Neuronal stem cell (in vitro differentiated cells): ENCODE results near the gene ESPN.

ENCODE experiments used
- DNase-seq: peaks from one replicate; pipeline ENCODE4 v3.0.0-alpha.2; 2013; ENCODE audit warnings: low spot score
- H2AFZ ChIP-seq: one replicate; pipeline ENCODE4 v1.6.1; 2013; ENCODE audit warnings: mild to moderate bottlenecking, low read length, inconsistent platforms
- H2AK5ac ChIP-seq: 2 replicates; pipeline ENCODE4 v1.6.1; 2013; ENCODE audit warnings: low read depth, mild to moderate bottlenecking, inconsistent platforms, low read length, moderate library complexity, mixed read lengths
- H2BK120ac ChIP-seq: 2 replicates; pipeline ENCODE4 v1.6.1; 2013; ENCODE audit warnings: low read depth, mild to moderate bottlenecking, inconsistent platforms, low read length, moderate library complexity, mixed read lengths
- H2BK12ac ChIP-seq: one replicate; pipeline ENCODE4 v1.6.1; 2013; ENCODE audit warnings: low read length, inconsistent platforms
- H2BK15ac ChIP-seq: 2 replicates; pipeline ENCODE4 v1.6.1; 2013; ENCODE audit warnings: mild to moderate bottlenecking, low read length, inconsistent platforms, mixed read lengths
- H2BK5ac ChIP-seq: one replicate; pipeline ENCODE4 v1.6.1; 2013; ENCODE audit warnings: inconsistent platforms, mild to moderate bottlenecking, low read length, moderate library complexity
- H3K14ac ChIP-seq: one replicate; pipeline ENCODE4 v1.6.1; 2013; ENCODE audit warnings: low read length, inconsistent platforms
- H3K18ac ChIP-seq: 2 replicates; pipeline ENCODE4 v1.6.1; 2013; ENCODE audit warnings: low read length, inconsistent platforms
- H3K23ac ChIP-seq: 2 replicates; pipeline ENCODE4 v1.6.1; 2013; ENCODE audit warnings: low read depth, mild to moderate bottlenecking, mixed read lengths, low read length, inconsistent platforms; ENCODE audit not compliant: poor library complexity
- H3K27ac ChIP-seq: replicated peaks from 3 replicates; pipeline ENCODE4 v1.5.1; 2013; ENCODE audit warnings: low read length, inconsistent platforms
- H3K27me3 ChIP-seq, 3 experiments: 2 replicates each; pipeline ENCODE4 v1.6.1; 2013; ENCODE audit warnings: low read length in 3 of 3, mild to moderate bottlenecking in 2 of 3, inconsistent platforms in 1 of 3, low read depth in 1 of 3, mixed read lengths in 1 of 3, moderate library complexity in 1 of 3; ENCODE audit not compliant: control insufficient read depth in 3 of 3, insufficient read depth in 3 of 3
- H3K36me3 ChIP-seq, 2 donors: replicated peaks in 1 of 2; 2 replicates each; pipeline ENCODE4 v1.6.1; 2013; ENCODE audit warnings: low read length in 2 of 2; ENCODE audit not compliant: control insufficient read depth in 2 of 2, insufficient read depth in 2 of 2
- H3K4ac ChIP-seq: 2 replicates; pipeline ENCODE4 v1.6.1; 2013; ENCODE audit warnings: inconsistent platforms, mild to moderate bottlenecking, low read length, moderate library complexity
- H3K4me1 ChIP-seq, 2 donors: 1 replicate in 1 of 2; 2 replicates in 1 of 2; pipeline ENCODE4 v1.6.1; 2013; ENCODE audit warnings: low read length in 2 of 2, low read depth in 1 of 2; ENCODE audit not compliant: control insufficient read depth in 2 of 2, insufficient read depth in 1 of 2
- H3K4me2 ChIP-seq: one replicate; pipeline ENCODE4 v1.6.1; 2013; ENCODE audit warnings: mild to moderate bottlenecking, low read length, inconsistent platforms; ENCODE audit not compliant: insufficient read depth, poor library complexity, severe bottlenecking
- H3K4me3 ChIP-seq, 2 donors: 2 replicates each; pipeline ENCODE4 v1.5.1; 2013; ENCODE audit warnings: low read length in 2 of 2, mild to moderate bottlenecking in 2 of 2, inconsistent platforms in 1 of 2, moderate library complexity in 1 of 2
- H3K79me1 ChIP-seq: one replicate; pipeline ENCODE4 v1.6.1; 2013; ENCODE audit warnings: low read depth, mild to moderate bottlenecking, inconsistent platforms, low read length, moderate library complexity
- H3K9ac ChIP-seq: one replicate; pipeline ENCODE4 v1.6.1; 2013; ENCODE audit warnings: mild to moderate bottlenecking, low read depth, low read length, inconsistent platforms; ENCODE audit not compliant: poor library complexity
- H3K9me3 ChIP-seq, 2 donors: replicated peaks in 1 of 2; 2 replicates each; pipeline versions ENCODE3 to v1.6.1; 2013; ENCODE audit warnings: low read length in 2 of 2, mild to moderate bottlenecking in 2 of 2, inconsistent platforms in 1 of 2, low read depth in 1 of 2, mixed read lengths in 1 of 2, moderate library complexity in 1 of 2; ENCODE audit not compliant: control insufficient read depth in 2 of 2, insufficient read depth in 1 of 2
- H4K8ac ChIP-seq: one replicate; pipeline ENCODE4 v1.6.1; 2013; ENCODE audit warnings: low read depth, mild to moderate bottlenecking, inconsistent platforms, low read length, moderate library complexity
- H4K91ac ChIP-seq: one replicate; pipeline ENCODE4 v1.6.1; 2013; ENCODE audit warnings: low read length, low read depth, mild to moderate bottlenecking, inconsistent platforms; ENCODE audit not compliant: poor library complexity
- WGBS, 2 donors: extraction: QIAGEN DNeasy Blood & Tissue Kit; methylation state at CpG; one replicate each; pipeline ENCODE4 v1.1.7; 2013; ENCODE audit warnings: missing lambda C conversion rate in 2 of 2, mixed read lengths in 1 of 2; ENCODE audit not compliant: insufficient read length in 2 of 2, insufficient replicate concordance in 1 of 2; ENCODE audit errors: extremely low coverage in 2 of 2; 5-methylcytosine and 5-hydroxymethylcytosine counted together

ESPN gene

GRCh38 chr1:6447818-6448748, 23.5 kb downstream of the ESPN start:
- Histone ChIP-seq H2BK12ac (peak overlapping the region; percentile 58), H3K9me3 (no peaks in the 10 kb centered on the region), H3K79me1 (no peaks in the 10 kb centered on the region), H3K4me2 (peak overlapping the region; percentile 73), H4K91ac (no peak overlapping the region), H3K18ac (peak overlapping the region; percentile 95), H3K23ac (peak overlapping the region; percentile 89), H3K14ac (peak overlapping the region; percentile 38), H2AK5ac (peak overlapping the region; percentile 13), H3K27me3 (peaks cover 0 to 64% (median 15%) of the 10 kb centered on the region in 3 experiments), H2BK15ac (peak overlapping the region; percentile 89), H3K4ac (no peak overlapping the region), H4K8ac (peak overlapping the region; percentile 17), H2BK5ac (peak overlapping the region; percentile 24), H3K4me1 (peaks cover 14 to 33% of the 10 kb centered on the region in 2 donors), H2AFZ (peak overlapping the region; percentile 96), H3K27ac (no peak overlapping the region), H3K9ac (peak overlapping the region; percentile 44), H3K4me3 (peak overlapping the region; percentile 42 to 59), H3K36me3 (no peaks in the 10 kb centered on the region), H2BK120ac (no peak overlapping the region)
- no peak for DNase-seq
- WGBS, 2 donors: no CpG with 5 or more reads among the region's 68 CpGs

GRCh38 chr1:6448749-6449631, 24.4 kb downstream of the ESPN start:
- peak overlapping the region; percentile 77 for H2AFZ ChIP-seq
- no peak overlapping the region for H3K14ac ChIP-seq
- peak overlapping the region; percentile 17 for H4K8ac ChIP-seq
- H3K23ac ChIP-seq: peak overlapping the region; percentile 80
- H3K36me3 ChIP-seq: no peaks in the 10 kb centered on the region
- H3K4ac ChIP-seq: no peak overlapping the region
- no peak overlapping the region for H2BK120ac ChIP-seq
- no peak for DNase-seq
- WGBS, 2 donors: no CpG with 5 or more reads among the region's 66 CpGs
- no peak overlapping the region for H3K27ac ChIP-seq
- peaks cover 14 to 35% of the 10 kb centered on the region in 2 donors for H3K4me1 ChIP-seq
- peak overlapping the region; percentile 73 for H3K4me2 ChIP-seq
- peak overlapping the region in 1 of 2 donors; percentile 46 for H3K4me3 ChIP-seq
- peak overlapping the region; percentile 58 for H2BK12ac ChIP-seq
- H2AK5ac ChIP-seq: peak overlapping the region; percentile 13
- peak overlapping the region; percentile 95 for H3K18ac ChIP-seq
- peak overlapping the region; percentile 89 for H2BK15ac ChIP-seq
- H3K79me1 ChIP-seq: peaks cover 1% of the 10 kb centered on the region
- H4K91ac ChIP-seq: no peak overlapping the region
- H3K9me3 ChIP-seq: no peaks in the 10 kb centered on the region
- peak overlapping the region; percentile 44 for H3K9ac ChIP-seq
- H2BK5ac ChIP-seq: no peak overlapping the region
- peaks cover 0 to 55% (median 19%) of the 10 kb centered on the region in 3 experiments for H3K27me3 ChIP-seq

GRCh38 chr1:6450005-6450450, 25.5 kb downstream of the ESPN start:
- Histone ChIP-seq H3K27ac (no peak overlapping the region), H2AK5ac (peak overlapping the region; percentile 56), H4K91ac (no peak overlapping the region), H3K4me3 (no peak overlapping the region), H2AFZ (peak overlapping the region; percentile 73), H4K8ac (no peak overlapping the region), H3K9ac (no peak overlapping the region), H3K36me3 (no peaks in the 10 kb centered on the region), H2BK15ac (peak overlapping the region; percentile 30), H2BK12ac (no peak overlapping the region), H3K9me3 (no peaks in the 10 kb centered on the region), H3K4me1 (peaks cover 14 to 36% of the 10 kb centered on the region in 2 donors), H3K14ac (no peak overlapping the region), H3K23ac (no peak overlapping the region), H3K79me1 (peaks cover 2% of the 10 kb centered on the region), H2BK120ac (no peak overlapping the region), H3K4me2 (no peak overlapping the region), H3K4ac (no peak overlapping the region), H2BK5ac (no peak overlapping the region), H3K18ac (peak overlapping the region; percentile 52), H3K27me3 (peaks cover 0 to 45% (median 28%) of the 10 kb centered on the region in 3 experiments)
- WGBS, 2 donors: no CpG with 5 or more reads among the region's 7 CpGs
- no peak for DNase-seq
